Measurements from ENCODE around the gene PROKR1.

The PROKR1 gene

DNA sequence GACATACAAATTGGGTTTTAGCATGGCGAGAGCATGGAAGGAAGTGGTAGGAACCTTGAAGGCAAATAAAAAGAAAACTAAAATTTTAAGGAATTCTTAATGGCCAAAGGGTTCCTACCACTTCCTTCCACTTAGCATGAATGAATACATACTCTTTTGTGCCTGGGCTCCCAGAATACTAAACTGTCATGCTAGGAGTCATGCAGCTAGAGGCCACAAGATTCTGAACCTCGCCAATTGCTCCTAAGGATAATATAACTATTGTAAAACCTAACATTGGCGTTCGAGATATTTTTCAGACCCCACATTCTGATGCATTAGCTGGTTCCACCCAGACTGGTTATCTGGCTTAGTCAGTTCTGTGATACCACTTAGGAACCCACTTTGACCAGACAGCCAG, 52.6 kb downstream of the PROKR1 start:
- intact Hi-C loops (cut with DNase I): no loop called here
- DNase-seq: no peak

DNA sequence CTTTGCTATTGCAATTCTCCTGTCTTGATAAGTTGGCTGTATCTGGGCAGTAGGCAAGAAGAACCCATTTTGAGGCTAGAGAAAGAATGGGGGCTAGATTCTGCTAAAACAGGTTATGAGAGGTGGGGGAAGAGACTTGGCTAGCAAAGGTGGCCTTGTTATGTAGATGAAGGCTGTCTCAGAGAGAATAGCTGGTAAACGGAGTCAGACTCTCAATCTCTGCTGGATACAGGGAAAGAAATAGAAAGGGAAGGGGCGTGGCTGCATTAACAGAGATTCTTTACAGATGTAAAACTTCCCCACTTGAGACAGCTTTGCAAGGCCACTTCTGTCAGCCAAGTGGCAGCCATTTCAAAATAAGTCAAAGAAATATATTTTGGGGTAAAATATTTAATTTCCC, 53.2 kb downstream of the PROKR1 start:
- intact Hi-C loops (cut with DNase I): no loop called here
- no peak for DNase-seq

DNA sequence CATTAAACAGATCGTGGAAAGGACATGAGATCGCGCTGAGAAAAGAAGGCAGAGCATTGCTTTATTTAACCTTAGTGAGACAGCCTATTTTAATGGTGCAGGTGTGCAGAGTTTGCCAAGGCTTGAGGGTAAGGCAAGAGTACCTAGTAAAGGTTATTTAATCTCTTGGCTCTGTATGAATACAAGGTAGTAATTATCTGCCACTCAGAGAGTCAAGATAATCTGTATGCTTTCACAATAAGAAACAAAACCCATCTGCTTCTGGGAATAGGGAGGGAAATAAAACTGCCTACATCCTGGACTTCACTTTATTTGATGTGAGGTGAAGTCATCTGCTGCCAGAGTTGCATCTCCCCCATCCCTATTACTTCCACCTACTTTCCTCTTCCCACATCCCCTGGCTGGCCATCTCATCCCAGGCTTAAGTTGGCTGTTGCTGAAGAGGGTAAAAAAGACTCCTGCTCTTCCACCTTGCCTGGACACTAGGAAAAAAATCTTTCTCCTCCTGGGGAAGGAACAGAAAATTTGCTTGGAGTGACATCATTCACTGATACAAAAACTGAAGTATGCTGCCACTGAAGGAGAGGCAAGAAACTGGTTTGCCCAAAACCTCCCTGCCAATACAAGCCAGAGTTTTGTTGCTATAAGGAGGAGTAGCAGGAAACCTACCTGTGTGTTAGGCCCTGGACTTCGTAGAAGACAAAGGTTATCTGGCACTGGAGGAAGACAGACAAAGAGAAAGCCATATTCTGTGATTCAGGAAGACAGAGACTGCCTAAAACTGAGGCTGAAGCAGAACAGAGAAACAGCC, 55.4 kb downstream of the PROKR1 start:
- DNase-seq: no peak
- intact Hi-C loops (cut with DNase I): no loop called here

DNA sequence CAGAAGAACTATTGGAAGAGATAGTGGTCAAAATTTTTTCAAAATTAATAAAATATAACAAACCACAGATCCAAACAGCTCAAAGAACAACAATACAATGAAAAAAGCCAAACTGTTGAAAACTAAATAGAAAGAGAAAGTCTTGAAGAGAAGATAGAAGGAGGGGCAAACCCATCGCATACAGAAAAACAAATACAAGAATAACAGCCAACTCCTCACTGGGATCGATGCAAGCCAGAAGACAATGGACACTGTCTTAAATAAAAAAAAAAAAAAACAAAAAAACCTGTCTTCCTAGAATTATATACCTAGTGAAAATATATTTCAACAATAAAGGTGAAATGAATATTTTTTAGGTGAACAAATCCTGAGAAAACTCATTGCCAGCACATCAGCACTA, 57.2 kb downstream of the PROKR1 start:
- intact Hi-C loops (cut with DNase I): no loop called here
- DNase-seq: no peak

- intact Hi-C loops (cut with DNase I): loop anchor here (5.0 kb wide), 2 partner anchors 206 to 221 kb away; no protein-coding TSS in a partner anchor
- DNase-seq: no peak
These were observed 63.3 kb downstream of the PROKR1 start for GRCh38 chr2:68706637-68707036.
